ENCODE measurements around the gene ARHGAP4.
A peak's percentile ranks its signal among the peaks of the same experiment; 100 is the strongest.

The ARHGAP4 gene

DNA sequence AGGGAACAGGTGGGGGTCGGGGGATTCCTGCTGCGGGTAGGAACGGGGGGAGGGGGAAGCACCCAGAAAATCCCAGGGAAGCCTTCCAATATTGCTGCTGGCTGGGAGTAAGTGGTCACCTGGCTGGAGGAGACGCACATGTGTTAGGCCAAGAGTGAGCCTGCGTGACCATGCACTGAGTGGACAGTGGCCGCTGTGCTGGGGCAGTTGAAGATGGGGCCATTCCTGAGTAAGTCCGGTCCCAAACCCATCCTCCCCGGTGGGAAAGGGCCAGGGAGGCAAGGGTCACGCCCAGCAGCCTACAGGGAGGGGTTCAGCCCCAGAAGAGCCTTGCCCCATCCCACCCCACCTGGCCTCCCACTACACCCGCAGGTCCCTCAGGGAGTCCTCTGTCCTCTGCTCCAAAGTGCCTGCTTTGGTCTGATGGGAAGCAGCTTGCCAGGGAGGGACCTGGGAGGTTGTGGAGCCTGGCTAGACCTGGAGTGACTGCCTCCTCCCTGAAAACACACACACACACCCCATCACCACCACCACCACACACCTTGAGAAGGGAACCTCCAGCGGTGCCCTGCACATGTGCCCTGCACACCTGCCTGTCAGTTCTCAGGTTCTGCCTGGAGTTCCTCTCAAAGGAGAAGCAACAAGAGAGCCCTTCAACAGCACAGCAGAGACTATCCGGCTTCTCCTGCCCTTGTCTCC is 46.2 kb downstream of the ARHGAP4 start:
- DNase-seq = no peak

DNA sequence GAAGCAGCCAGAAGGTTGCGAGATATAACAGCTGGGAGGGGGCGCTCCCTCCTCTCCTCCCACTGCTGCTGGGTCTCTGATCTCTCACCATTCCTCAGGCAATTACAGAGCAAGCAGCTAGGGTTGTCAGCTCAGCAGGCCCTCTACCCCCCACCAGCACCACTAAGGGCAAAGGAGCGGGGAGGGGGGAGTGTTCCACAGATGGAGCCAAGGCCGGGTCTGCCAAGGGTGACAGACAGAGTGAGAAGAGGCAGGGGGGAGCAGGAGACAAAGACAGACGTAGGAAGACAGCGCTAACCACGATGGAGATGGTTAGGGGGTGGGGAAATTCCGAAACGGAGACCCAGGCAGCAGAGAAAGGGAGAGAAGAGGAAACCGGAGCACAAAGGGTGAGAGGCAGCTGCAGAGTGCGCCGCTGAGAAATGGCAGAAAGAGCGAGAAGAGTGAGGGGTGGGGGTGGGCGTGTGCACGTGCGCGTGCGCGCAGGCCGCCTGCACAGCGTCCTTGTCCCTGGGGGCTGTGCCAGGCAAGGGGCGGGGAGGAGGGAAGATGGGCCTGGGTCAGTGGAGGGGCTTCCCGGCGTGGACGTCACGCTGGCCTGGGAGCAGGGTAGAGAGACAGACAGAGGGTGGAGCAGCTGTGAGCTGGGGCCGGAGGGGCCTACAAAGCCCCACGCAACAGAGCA is 47.0 kb downstream of the ARHGAP4 start:
- no peak for DNase-seq

DNA sequence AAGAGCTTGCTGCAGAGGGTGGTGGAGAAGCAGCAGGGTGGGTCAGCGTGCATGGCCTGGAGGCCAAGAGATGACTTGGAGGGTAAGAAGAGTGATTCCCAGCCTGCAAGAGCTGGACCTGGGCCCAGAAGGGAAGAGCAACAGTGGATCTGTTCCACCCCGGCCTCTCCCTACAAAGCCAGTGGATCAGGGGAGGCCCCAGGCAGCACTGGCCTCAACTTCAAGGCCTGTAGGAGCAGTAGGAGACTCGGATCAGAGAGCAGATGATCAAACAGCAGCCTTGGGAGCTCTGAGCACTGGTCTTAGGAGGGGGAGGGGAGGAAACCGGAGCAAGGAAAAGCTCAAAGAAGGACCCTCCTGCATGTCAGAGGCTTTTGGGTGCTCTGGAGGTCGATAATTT is 47.7 kb downstream of the ARHGAP4 start:
- DNase-seq = no peak

DNA sequence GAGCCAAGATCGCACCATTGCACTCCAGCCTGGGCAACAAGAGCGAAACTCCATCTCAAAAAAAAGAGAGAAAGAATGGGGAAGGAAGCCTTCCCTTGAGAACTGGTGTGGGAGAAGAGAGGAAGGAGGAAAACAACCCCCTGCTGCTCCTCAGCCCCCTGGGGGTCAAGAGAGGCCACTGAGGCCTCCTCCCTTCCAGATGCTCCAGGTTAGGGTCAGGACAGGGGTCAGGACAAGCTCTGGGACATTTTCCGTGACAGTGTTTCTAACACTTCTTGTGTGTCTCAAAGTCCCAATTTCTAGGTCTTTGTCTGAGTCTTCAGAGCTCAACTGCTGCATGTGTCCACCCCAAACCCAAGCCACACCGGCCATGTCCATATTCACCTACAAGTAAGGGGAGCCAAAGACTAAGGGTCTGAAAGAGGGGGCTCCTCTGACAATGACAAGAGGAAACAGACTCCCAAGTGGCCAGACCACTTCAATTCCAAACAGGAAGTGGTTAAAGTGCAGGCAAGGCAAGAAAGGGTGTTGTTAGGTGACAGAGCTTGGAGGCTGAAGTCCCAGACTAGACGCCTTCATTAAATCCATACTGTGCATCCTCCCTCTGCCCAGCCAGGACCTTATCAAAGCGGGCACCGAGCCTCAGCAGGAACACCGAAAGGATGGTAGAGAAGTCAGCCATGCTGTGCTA is 48.3 kb downstream of the ARHGAP4 start:
- DNase-seq = no peak

DNA sequence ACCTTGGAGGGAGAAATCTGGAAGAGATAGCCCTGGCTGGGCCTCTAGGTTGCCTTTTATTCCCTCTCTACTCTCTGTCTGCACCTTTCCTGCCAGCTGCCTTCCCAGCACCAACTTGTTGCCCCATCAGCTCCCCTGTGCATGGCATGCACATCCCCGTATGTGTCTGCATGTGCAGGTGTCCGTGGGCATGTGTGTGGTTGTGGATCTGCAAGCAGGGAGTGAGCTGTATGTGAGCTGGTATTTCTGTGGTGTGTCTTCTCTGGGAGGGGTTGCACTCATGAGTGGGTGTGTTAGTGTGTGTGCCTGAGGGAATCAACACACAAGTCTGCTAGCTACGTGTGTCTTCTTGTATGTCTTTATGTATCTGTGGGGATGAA is 50.0 kb downstream of the ARHGAP4 start:
- DNase-seq = no peak

DNA sequence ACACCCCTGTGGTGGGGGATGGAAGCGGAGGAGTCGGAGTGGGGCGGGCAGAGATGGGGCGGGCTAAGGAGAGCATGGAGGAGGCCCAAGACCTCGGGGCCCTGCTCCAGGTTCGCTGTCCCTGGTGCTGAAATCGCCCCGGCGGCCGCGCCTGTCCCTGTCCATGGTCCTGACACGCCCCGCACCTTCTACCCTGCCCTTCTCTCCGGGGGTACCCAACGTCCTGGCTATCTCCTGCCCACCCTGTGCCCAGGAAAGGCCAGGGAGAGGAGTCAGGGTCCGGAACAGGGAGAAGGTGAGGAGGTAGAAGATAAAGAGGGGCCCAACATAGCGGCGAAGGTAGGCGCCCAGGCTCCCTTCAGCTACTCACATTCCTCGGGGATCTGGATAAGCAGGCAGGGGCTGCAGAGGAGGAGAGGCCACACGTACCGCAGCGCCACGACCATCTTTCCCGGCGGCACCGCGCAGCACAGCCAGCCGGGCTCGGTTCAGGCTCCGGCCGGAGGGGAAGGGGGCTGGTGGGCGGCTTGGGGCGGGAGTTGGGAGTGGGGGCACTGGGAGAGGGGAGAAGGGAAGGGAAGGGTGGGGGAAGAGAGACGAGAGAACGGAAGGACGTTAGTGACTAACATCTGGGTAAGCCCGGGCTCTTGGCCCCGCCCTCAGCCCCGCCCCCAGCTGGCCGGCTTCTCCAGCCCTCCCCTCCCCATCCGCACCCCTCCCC is 50.5 kb downstream of the ARHGAP4 start:
- DNase-seq = peak; percentile 21 to 64 (median 54)

DNA sequence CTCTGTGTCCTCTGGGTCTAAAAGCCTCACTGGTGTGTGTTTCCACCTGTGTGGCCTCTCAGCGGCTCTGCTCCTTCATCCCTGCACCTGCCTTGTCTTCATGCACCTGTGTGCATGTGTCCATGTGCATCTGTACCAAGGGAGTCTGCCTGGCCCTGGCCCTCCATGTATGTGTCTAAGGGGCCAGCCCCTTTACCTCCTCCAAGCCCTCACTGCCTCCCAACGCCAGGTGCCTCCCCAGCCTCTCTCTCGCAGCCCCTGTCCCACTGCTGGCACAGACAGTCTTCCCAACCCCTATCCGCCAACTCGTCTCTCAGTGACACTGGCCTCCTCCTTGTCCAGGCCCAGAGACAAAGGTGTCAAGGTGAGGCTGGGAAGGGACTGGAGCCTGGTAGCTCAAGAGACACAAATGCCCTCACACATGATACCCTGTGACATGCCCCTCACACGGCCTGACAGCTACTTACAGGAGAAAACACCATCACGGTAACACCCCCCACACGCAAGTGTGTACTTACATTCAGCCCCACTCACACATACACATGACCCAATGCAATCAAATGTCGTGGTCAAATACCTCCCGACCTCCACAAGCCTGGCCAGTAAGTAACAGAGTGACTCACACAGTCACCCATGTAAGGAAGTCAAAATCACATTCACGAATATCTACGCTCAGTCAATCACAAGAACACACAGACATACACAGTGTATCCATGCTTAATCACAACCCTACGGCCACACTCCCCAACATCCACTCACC is 51.5 kb downstream of the ARHGAP4 start:
- DNase-seq = no peak

DNA sequence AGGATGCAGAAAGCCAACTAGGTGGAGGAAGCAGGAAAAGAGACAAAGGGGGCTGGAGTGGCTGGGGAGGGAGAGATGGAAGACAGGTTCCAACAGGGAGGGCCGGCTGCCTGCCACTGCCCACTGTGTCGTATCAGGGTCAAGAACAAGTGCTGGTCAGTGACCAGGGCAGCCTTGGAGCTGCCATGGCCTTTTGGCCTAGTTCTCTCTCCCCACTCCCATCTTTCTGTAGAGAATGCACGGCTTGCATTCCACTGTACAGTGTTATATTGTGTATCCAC is 52.0 kb downstream of the ARHGAP4 start:
- no peak for DNase-seq

DNA sequence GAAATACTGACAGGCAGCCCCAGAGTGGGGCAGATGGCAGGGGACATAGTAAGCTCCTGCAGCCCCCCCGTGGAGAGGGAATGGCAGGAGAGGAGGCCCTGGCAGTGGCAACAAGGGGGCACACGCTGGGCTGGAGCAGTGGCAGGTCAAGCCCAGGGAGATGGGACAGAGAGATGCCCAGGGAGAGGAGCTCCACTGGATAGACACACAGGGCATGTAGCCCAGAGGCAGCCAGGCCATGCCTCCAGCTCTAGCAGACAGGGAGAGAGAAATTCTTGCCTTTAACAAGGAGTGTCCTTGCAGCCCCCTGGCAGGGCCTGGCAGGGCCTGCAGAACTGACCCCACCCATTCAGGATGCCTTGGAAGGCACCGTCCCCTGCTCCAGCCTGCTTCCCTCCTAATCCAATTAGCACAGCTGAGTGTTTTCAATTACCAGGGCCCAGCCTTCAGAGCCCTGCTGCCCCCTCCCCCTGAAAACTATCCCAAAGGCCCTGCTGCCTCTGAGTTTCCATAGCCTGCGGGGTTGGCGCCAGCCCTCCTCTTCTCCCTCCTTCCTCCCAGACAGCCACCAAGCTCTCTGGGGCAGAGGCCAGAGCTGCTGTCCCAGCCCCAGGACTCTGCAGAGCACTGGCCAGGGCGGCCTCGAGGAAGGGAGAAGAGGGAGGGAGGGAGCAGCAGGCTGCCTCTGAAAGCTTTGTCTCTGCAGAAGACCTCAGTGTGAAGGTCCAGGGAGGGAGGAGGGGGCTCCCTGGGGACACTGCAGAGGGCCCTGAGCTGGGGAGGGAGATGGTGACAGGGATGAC is 52.6 kb downstream of the ARHGAP4 start:
- no peak for DNase-seq

DNA sequence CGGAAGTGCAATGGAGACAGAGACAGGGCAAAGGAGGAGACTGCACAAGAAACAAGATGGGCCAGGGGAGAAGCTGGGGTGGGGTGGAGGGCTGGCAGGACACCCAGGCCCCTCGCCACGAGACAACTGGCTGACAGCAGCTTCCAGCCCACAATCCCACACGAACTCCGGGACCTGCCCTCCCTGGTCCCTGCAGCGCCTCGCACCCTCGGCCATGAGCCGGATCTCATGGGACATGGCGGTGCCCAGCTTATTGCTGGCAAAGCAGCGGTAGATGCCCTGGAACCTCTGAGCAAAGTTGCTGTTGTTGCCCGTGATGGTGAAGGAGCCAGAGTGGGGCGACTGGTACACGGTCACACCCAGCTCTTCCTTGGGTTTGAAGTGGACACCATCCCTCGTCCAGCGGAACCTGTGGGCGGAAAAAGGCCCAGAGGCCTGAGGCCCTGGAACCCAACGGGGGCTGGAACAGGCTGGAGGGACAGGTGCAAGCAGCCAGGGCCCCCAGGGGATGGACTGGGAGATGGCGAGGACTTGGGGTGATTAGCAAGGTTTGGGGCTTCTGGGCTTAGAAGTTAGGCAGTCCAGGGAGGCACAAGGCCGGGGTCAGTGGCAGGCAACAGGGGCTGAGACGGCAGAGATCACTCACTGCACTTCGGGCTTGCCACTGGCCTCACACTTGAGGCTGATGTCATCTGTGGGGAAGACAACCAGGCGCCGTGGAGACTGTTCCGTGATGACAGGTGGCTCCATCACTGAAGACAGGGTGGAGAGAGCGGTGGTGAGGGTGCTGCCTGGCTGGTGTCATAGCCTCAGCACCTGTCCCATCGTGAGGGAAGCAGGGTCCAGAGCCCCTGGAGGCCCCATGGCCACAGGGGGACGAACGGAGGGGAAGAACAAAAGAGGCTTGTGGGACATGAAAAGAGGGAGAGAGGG is 53.9 kb downstream of the ARHGAP4 start:
- DNase-seq = no peak

DNA sequence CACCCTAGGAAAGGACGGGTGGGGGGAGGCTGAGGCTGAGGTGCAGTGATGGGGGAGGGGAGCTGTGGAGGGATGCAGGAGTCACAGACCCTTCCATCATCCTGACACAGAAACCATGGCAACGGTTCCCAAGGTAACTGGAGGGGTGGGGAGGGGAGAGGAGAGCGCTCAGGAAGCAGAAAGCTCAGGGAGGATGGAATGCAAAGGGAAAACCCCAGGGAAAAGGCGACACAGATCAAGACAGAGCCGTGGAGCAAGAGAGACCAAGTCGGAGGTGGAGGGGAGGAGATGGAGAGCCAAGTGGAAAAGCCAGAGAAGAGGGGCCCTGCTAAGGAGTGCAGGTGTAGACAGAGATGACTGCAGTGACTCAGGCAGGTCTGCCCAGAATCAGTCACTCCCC is 54.6 kb downstream of the ARHGAP4 start:
- DNase-seq = no peak

DNA sequence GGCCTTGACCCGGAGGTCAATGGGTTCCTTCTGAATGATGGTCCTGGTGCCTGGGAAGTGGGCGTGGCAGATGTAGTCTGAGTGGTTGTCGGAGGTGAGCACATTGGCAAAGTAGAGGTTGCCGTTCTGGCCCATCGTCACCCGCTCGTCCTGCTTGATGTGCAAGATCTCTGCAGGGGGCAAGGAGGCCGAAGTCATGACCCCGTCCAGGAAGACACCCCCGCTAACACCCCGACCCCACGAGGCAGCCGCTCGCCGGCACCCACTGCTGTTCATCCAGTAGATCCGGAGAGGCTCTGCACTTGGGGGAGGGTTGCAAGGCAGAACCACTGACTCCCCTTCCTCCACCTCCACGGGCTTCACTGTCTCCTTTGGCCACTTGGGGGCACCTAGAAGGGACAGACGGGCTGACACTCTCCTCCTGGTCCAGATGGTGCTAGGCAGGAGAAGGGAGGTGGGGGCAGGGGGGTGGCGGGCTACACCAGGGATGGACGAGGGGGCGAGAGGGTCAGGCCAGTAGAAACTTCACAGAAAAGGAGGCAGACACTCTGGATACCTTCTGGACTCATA is 55.2 kb downstream of the ARHGAP4 start:
- DNase-seq = no peak

DNA sequence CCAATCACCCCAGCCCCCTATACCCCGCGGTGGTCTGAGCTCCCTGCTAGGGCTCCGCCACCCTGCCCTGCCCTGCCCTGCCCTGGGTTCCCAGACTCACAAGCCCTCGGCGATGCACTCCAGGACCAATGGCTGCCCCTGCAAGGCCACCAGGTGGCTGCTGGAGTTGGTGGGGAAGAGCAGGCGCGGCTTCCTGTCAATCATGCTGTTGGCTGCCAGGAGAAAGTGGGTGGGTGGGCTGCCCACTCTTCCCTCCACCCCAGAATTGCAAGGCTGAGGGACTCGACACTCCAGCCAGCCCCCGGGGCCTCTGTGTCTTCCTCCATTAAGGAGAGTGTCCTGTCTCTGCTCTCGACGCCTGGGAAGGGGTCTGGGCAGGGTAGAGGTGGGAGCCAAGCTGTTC is 55.8 kb downstream of the ARHGAP4 start:
- DNase-seq = no peak

DNA sequence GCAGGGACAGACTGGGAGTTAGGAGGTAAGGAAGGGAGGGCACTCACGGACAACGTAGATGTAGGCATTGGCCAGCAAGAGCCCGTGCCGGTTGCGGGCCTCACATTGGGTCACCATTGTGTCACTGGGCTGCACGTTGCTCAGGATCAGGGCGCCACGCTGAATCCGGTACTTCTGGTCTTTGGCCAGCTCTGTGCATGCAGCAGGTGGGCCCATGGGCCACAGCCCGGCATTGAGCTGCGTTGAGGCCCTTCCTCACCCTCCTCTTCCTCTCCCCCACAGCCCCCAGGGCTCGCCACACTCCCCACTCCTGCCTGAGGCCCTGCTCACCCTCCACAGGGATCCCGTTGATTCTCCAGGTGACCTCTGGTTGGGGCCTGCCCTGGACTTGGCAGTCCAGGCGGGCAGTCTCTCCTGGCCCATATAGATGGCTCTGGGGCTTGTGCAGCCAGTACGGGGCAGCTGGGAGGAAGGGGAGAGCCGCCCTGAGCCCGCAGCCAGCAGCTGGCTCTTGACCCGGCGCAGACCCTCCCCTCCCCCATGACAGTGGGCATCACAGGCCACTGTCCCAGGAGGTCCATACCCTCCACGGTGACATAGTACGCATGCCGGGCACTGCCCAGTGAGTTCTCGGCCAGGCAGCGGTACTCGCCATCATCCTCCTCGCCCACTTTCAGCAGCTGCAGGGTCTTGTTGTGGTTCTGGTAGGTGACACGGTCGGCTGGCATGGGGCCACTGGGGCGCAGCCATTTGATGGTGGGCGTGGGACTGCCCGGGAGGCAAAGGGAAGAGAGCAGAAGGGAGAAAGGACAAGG is 56.4 kb downstream of the ARHGAP4 start:
- DNase-seq = no peak

DNA sequence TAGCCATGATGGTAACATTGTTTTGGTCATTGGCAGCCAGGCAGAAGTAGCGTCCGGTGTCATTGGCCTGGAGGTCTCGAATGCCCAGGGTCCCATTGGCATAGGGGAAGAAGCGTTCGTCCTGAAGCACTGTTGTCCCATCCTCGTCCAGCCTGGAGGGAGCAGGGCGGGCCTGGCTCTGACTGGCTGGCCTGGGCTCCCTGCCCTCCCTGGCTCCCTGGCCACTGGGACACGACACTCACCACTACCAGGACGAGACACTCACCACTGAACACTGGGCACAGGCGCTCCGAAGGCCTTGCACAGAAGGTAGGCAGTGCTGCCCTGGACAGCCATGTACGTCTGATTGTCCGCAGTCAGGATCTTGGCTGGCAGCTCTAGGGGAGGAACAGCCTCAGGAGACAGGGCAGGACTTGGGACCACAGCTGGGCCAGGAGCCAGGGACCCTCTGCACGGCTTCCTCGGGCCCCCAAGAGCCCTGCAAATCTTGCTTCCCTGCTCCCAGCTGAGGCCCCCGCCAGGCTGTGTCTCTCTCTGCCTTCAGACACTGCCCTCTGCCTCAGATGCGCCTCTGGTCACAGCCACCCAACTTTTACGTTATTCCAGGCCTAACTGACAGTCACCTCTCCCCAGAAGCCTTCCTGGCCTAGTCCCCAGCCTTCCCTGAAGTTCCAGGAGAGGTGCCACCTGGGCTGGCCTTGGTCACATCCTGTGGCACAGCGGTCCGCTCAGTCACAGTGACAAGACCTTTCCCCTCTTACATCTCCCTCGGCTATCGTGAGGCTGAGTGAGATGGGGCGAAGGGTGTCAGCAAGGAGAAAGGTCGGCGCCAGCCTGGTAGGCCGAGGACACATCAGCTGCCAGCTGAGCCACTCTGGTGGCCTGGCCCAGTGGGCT is 57.2 kb downstream of the ARHGAP4 start:
- DNase-seq = no peak

DNA sequence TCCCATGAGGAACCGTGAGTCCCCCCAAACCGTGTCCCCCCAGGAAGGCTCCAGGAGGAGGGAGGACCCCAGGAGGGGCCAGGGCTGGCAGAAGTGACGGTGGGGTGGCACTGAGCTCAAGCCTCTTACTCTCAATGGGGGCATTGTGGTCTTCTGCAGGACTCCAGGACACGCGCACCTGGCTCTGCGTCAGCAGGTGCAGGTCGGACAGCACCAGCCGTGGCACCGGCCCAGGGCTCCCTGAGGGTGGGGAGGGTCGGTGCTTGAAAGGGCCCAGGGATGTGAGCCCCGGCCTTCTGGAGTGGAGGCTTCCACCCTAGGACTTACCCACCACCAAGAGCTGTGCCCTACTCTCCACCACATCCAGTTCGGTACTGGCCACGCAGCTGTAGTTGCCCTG is 58.4 kb downstream of the ARHGAP4 start:
- DNase-seq = no peak

DNA sequence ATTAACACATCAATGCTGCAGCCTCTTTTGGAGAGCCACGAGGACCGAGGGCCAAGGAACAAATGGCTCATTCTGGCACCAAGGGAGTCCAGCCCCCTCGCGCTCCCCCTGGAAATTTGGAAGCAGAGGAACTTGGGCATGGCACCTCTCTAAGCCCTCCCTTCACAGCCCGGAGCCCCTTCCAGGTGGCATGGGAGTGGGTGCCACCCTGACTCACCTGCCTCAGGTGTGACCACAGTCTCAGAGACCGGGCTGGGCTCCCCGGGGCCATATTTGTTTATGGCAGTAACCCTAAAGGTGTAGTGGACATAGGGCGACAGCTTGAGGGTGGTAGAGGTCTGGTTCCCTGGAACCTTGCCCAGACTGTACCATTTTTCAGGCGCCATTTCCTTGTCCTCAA is 58.9 kb downstream of the ARHGAP4 start:
- DNase-seq = no peak

DNA sequence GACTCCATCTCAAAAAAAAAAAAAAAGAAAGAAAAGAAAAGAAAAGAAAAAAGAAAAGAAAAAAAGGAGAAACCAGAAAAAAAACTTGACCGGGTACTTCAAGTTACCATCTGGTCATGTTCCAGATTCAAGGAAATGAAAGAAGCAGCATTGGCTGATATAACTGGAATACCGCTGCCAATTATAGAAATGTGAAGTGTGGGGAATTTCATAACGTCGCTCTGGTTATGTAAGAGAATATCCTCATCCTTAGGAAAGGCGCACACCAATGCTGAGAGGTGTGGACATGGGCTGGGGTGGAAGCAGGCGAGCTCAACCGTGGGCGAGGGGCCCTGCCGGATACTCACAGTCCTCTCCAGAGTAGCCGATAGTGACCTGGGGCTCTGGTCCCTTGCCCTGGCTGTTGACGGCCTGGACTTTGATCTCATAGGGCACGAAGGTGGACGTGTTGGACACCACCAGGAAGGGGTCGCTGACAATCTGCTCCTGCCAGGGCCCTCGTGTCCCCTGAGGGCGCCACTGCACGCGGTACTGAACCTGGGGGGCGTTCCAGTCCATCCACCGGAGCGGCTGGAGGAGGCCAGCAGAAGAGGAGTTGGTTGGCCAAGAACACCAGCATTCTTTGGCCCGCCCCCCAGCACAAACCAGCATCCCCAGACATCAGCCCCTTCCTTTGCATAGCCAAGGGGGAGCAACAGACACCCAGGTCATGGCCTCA is 59.6 kb downstream of the ARHGAP4 start:
- no peak for DNase-seq
